Activated T-helper 1 cell treated with Interleukin-2 at 50 U/mL for 16 hours (primary cell): Measurements from ENCODE around the gene CCL28.

ENCODE experiments used
- DNase-seq: peaks from one replicate; pipeline ENCODE4 v3.0.0-alpha.2; 2020; ENCODE audit warnings: low read depth

Gene CCL28

DNA sequence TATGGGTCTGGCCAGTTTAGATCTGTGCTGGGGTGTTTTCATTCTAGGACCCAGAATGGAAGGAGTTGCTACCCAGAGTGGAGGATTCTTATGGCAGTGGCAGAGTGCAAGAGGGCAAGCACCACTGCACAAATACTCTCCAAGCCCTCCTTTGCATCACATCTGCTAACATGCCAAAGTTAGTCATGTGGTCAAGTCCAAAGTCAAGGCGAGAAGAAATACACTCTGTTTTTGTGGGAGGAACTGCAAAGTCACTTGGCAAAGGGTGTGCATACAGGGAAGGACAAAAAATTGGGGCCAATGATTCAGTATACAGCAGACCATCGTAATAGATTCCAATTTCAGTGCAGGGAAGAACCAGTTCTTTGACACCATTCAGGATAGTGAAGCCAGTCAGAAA, 55.1 kb downstream of the CCL28 start:
- DNase-seq, result no peak

DNA sequence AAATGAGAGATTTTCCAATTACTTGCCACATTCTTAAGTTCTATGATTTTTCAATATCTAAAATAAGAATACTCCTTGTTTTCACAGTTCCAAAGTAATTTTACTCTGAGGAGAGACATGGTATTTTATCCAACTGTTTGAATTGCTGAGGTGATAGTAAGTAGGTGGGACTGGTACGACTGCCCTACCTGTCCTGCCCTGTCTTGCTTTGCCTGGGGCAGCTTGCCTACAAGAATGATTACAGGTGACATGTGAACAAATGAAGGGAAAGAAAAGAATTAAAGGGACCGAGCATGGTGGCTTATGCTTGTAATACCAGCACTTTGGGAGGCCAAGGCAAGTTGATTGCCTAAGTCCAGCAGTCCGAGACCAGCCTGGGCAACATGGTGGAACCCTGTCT, 57.4 kb downstream of the CCL28 start:
- DNase-seq, result no peak

GRCh38 chr5:43353668-43354067, 58.5 kb downstream of the CCL28 start:
- no peak for DNase-seq

DNA sequence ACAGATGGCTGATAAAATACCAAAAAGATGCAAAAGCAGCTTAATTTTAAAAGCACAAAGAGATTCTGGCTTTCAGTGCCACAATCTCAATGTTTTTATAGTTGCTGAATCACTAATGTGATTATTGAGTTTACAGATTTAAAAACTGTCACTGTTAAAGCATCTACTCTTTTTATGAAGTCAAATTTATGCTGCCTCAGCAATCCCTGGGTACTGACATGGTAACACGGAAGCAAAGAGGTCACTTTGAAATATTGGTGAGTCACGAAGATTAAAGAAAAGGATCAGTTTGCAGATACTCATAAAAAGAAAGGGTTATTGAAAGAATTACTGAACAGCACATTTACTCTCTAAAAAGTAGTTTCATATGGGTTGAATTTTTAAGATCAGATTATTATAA, 59.3 kb downstream of the CCL28 start:
- DNase-seq, result no peak

- no peak for DNase-seq
Measured at GRCh38 chr5:43352131-43352530, 60.1 kb downstream of the CCL28 start.

- no peak for DNase-seq
Measured at GRCh38 chr5:43348861-43349363, 63.3 kb downstream of the CCL28 start.

DNA sequence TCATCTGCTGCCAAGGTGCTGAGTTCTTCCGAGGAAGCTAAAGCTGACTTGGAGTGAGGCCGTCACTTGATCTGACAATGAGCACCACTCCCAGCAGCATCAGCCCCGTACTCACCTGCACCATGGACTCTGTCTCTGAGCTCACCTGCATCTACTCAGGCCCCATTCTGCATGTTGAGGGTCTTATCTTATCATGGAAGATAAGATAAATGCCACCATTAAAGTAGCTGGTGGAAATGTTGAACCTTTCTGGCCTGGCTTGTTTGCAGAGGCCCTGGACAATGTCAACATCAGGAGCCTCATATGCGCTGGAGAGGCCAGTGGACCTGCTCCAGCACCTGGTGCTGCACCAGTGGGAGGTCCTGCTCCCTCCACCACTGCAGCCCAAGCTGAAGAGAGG, 64.0 kb downstream of the CCL28 start:
- no peak for DNase-seq

GRCh38 chr5:43338862-43339261, 73.3 kb downstream of the CCL28 start:
- DNase-seq, result no peak

DNA sequence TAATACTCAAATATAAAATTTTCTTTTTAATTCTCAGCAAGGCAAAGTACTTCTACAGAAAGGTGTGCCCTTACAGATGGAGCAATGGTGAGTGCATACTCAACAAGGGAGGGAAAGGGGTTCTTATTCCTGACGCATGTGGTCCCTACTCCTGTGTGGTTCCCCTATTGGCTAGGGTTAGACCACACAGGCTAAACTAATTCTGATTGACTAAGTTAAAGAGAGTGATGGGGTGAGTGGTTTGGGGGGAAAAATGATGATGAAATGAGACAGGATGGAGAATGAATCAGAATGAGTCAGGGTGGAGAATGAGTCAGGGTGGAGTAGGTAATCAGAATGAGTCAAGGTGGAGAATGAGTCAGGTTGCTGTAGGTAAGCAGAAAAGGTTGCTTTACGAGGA, 76.0 kb downstream of the CCL28 start:
- no peak for DNase-seq

DNA sequence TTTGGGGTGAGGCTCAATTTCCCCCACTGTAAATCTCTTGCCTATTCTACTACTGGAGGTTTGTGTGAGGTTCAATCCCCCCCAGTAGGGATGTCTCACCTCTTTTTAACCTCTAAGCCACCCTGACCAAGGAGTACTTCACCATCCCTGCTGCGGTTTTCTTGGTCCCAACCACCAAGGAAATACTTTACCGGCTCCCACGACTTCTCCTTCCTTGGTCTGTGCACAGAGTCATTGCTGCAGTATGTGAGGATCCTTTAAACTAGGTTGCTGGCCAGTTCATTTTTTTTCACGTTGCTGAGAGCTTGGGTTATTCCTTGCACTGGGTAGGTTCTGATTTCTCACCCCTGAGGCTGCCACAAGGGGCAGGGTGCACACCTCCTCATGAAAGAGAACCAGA, 76.5 kb downstream of the CCL28 start:
- no peak for DNase-seq

- no peak for DNase-seq
Measured at GRCh38 chr5:43332401-43332800, 79.8 kb downstream of the CCL28 start.
